GM18520 (cell line): ENCODE measurements around the gene C11orf21.

Experiments
- ATAC-seq: cut with Tn5 transposase; IDR thresholded peaks from one replicate; pipeline ENCODE4 v1.9.1; 2021; ENCODE audit not compliant: unreplicated experiment

C11orf21 gene

GRCh38 chr11:2321311-2321683 is 19.6 kb upstream of the C11orf21 start:
- ATAC-seq, result no peak

GRCh38 chr11:2320568-2321310 is 19.0 kb upstream of the C11orf21 start:
- no peak for ATAC-seq

GRCh38 chr11:2319791-2320472 is 18.2 kb upstream of the C11orf21 start:
- no peak for ATAC-seq

GRCh38 chr11:2318707-2319106 is 17.0 kb upstream of the C11orf21 start:
- ATAC-seq, result no peak

GRCh38 chr11:2318123-2318522 is 16.4 kb upstream of the C11orf21 start:
- ATAC-seq, result no peak

- no peak for ATAC-seq
These were observed 15.8 kb upstream of the C11orf21 start for GRCh38 chr11:2317354-2318050.

- ATAC-seq, result no peak
These were observed 15.2 kb upstream of the C11orf21 start for GRCh38 chr11:2316963-2317244.

- no peak for ATAC-seq
These were observed 14.6 kb upstream of the C11orf21 start for GRCh38 chr11:2316169-2316962.

GRCh38 chr11:2315395-2316168 is 13.9 kb upstream of the C11orf21 start:
- no peak for ATAC-seq

- no peak for ATAC-seq
These were observed 13.0 kb upstream of the C11orf21 start for GRCh38 chr11:2314525-2315394.

GRCh38 chr11:2314136-2314524 is 12.4 kb upstream of the C11orf21 start:
- ATAC-seq, result no peak

- no peak for ATAC-seq
These were observed 11.6 kb upstream of the C11orf21 start for GRCh38 chr11:2313051-2313951.

GRCh38 chr11:2312232-2313042 is 10.7 kb upstream of the C11orf21 start:
- no peak for ATAC-seq

- no peak for ATAC-seq
These were observed 9.8 kb upstream of the C11orf21 start for GRCh38 chr11:2311353-2312133.

GRCh38 chr11:2310786-2311352 is 9.2 kb upstream of the C11orf21 start:
- no peak for ATAC-seq

GRCh38 chr11:2310073-2310785 is 8.5 kb upstream of the C11orf21 start:
- no peak for ATAC-seq
